Activated CD8-positive, alpha-beta T cell treated with anti-CD3 and anti-CD28 coated beads for 36 hours (primary cell): ENCODE measurements around the gene ACTG1. TPM values are rescaled to one million over a fixed set of nuclear protein-coding genes. Genes with fewer than 3 reads are reported as not detected.

Source experiments
- ATAC-seq: fragments of 200-7000 bp; cut with Tn5 transposase; one replicate; pipeline ENCODE4 v1.10.0; 2021; ENCODE audit warnings: mild to moderate bottlenecking, moderate library complexity
- CTCF ChIA-PET: fragments of 350-600 bp; sonication (Branson Sonifier 250); formaldehyde crosslinking; loops from one replicate; lab custom pipeline; 2021; ENCODE audit warnings: antibody characterized with exemption; lab: Charles Lee
- POLR2A ChIA-PET: fragments of 350-600 bp; sonication (Branson Sonifier 250); formaldehyde crosslinking; loops from one replicate; lab custom pipeline; 2021; ENCODE audit warnings: antibody characterized with exemption; lab: Charles Lee
- DNase-seq: peaks from one replicate; pipeline ENCODE4 v3.0.0-alpha.2; 2020
- H3K27ac Mint-ChIP-seq: one replicate; pipeline ENCODE4 v1.8.0; 2021; ENCODE audit warnings: mild to moderate bottlenecking, mixed read lengths
- H3K27me3 Mint-ChIP-seq: one replicate; pipeline ENCODE4 v1.8.0; 2021; ENCODE audit warnings: mixed read lengths
- H3K36me3 Mint-ChIP-seq: one replicate; pipeline ENCODE4 v1.8.0; 2021; ENCODE audit warnings: low read depth, mixed read lengths
- H3K4me1 Mint-ChIP-seq: one replicate; pipeline ENCODE4 v1.8.0; 2021; ENCODE audit warnings: low read depth, mixed read lengths
- H3K4me3 Mint-ChIP-seq: one replicate; pipeline ENCODE4 v1.8.0; 2021; ENCODE audit warnings: mild to moderate bottlenecking, moderate library complexity, mixed read lengths
- H3K9me3 Mint-ChIP-seq: one replicate; pipeline ENCODE4 v1.8.0; 2021; ENCODE audit warnings: mixed read lengths
- CTCF ChIP-seq: fragments of 200-600 bp; IDR thresholded peaks from one replicate; pipeline ENCODE4 v1.8.0; 2022; ENCODE audit warnings: antibody characterized with exemption, mild to moderate bottlenecking
- intact Hi-C: fragments of 100-400 bp; cut with micrococcal nuclease; formaldehyde crosslinking; loops from one replicate; pipeline ENCODE4 v1.10.0; 2022
- total RNA-seq, 2 experiments: library from RNA; stranded (reverse); gene quantifications; one replicate each; pipeline ENCODE4 v1.2.3, GENCODE V29; 2021

ACTG1 gene
- total RNA-seq, 2 experiments from 2014 or later: 4,606 to 4,756 TPM

GRCh38 chr17:81493198-81494038, 19.2 kb downstream of the ACTG1 start:
- H3K4me3 Mint-ChIP-seq: no peak overlapping the region
- ChIA-PET POLR2A (interaction anchor here (1.0 to 4.2 kb wide), 2 partner anchors 8 to 15 kb away, joined by 3 to 20 read pairs; no protein-coding TSS in a partner anchor), CTCF (interaction anchor here (1.0 kb wide), 1 partner anchor 9 kb away, joined by 4 read pairs; no protein-coding TSS in a partner anchor)
- DNase-seq (no peak), ATAC-seq (no peak)
- H3K36me3 Mint-ChIP-seq: no peaks in the 10 kb centered on the region
- peaks cover 2% of the 10 kb centered on the region for H3K27me3 Mint-ChIP-seq
- peaks cover 8% of the 10 kb centered on the region for H3K4me1 Mint-ChIP-seq
- no peaks in the 10 kb centered on the region for H3K9me3 Mint-ChIP-seq
- TF ChIP-seq CTCF: no peak
- intact Hi-C loops: no loop called here
- no peak overlapping the region for H3K27ac Mint-ChIP-seq

GRCh38 chr17:81492706-81493105, 19.9 kb downstream of the ACTG1 start:
- Mint-ChIP-seq H3K4me1 (peaks cover 8% of the 10 kb centered on the region), H3K36me3 (no peaks in the 10 kb centered on the region), H3K27ac (no peak overlapping the region), H3K4me3 (no peak overlapping the region), H3K27me3 (peaks cover 2% of the 10 kb centered on the region), H3K9me3 (no peaks in the 10 kb centered on the region)
- ATAC-seq (no peak), DNase-seq (no peak)
- intact Hi-C loops: no loop called here
- POLR2A ChIA-PET: interaction anchor here (1.0 to 4.2 kb wide), 2 partner anchors 9 to 15 kb away, joined by 3 to 20 read pairs; no protein-coding TSS in a partner anchor
- no peak for TF ChIP-seq CTCF
- CTCF ChIA-PET: no interaction called here

- Mint-ChIP-seq H3K36me3 (no peaks in the 10 kb centered on the region), H3K27ac (no peak overlapping the region), H3K27me3 (peaks cover 2% of the 10 kb centered on the region), H3K4me1 (peaks cover 11% of the 10 kb centered on the region), H3K4me3 (no peak overlapping the region), H3K9me3 (no peaks in the 10 kb centered on the region)
- ATAC-seq (no peak), DNase-seq (no peak)
- ChIA-PET CTCF (no interaction called here), POLR2A (interaction anchor here (1.0 to 4.2 kb wide), 2 partner anchors 9 to 16 kb away, joined by 3 to 20 read pairs; no protein-coding TSS in a partner anchor)
- TF ChIP-seq CTCF: no peak
- intact Hi-C loops: no loop called here
Measured at GRCh38 chr17:81492202-81492601, 20.4 kb downstream of the ACTG1 start.

DNA sequence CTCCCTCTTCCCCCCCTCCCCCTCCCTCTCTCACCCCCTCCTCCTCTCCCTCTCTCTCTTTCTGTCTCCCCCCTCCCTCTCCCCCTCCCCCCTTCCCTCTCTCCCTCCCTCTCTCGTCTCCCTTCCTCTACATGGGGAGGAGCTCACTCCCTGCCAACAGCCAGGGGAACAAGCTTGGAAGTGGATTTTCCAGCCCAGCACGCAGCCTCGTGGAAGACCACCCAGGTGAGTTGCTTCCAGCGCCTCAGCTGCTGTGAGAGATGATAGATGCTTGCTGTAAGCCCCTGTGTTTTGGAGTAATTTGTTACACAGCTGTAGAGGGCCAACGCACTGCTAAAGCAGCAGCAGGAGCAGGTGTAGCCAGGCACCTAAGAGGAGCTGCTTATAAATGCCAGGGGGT, 20.8 kb downstream of the ACTG1 start:
- no peak for TF ChIP-seq CTCF
- POLR2A ChIA-PET: interaction anchor here (4.2 kb wide), 1 partner anchor 16 kb away, joined by 20 read pairs; no protein-coding TSS in a partner anchor
- DNase-seq (no peak), ATAC-seq (no peak)
- no peaks in the 10 kb centered on the region for H3K9me3 Mint-ChIP-seq
- no peaks in the 10 kb centered on the region for H3K36me3 Mint-ChIP-seq
- H3K27ac Mint-ChIP-seq: no peak overlapping the region
- peaks cover 11% of the 10 kb centered on the region for H3K4me1 Mint-ChIP-seq
- no peak overlapping the region for H3K4me3 Mint-ChIP-seq
- H3K27me3 Mint-ChIP-seq: peaks cover 2% of the 10 kb centered on the region
- intact Hi-C loops: no loop called here
- CTCF ChIA-PET: no interaction called here

- ChIA-PET POLR2A (interaction anchor here (4.2 kb wide), 1 partner anchor 17 kb away, joined by 20 read pairs; no protein-coding TSS in a partner anchor), CTCF (no interaction called here)
- DNase-seq: no peak
- intact Hi-C loops: no loop called here
- Mint-ChIP-seq H3K27ac (no peak overlapping the region), H3K27me3 (peaks cover 3% of the 10 kb centered on the region), H3K4me1 (peaks cover 15% of the 10 kb centered on the region), H3K4me3 (no peak overlapping the region), H3K36me3 (no peaks in the 10 kb centered on the region), H3K9me3 (no peaks in the 10 kb centered on the region)
- ATAC-seq: no peak
- no peak for TF ChIP-seq CTCF
Measured at GRCh38 chr17:81491181-81491581, 21.4 kb downstream of the ACTG1 start.
